ENCODE data around the gene LAD1.

The LAD1 gene

GRCh38 chr1:201399018-201399351 lies at the start of gene LAD1:
Gene LAD1, minus strand, starts transcription at chr1:201399324. Its CDS starts 18 bp downstream, at chr1:201399306.
- no peak for DNase-seq (ENCODE audit: low read depth)

- peak; percentile 42 for DNase-seq (ENCODE audit: low read depth)
Observed at GRCh38 chr1:201447903-201448871, 49.1 kb upstream of the LAD1 start.

- DNase-seq (ENCODE audit: low read depth): no peak
Observed at GRCh38 chr1:201445310-201445709, 46.2 kb upstream of the LAD1 start.

GRCh38 chr1:201444792-201445191 lies 45.7 kb upstream of the LAD1 start:
- no peak for DNase-seq (ENCODE audit: low read depth)

GRCh38 chr1:201443747-201444146 lies 44.6 kb upstream of the LAD1 start:
- no peak for DNase-seq (ENCODE audit: low read depth)

GRCh38 chr1:201436969-201437368 lies 37.8 kb upstream of the LAD1 start:
- DNase-seq (ENCODE audit: low read depth): no peak

GRCh38 chr1:201436393-201436792 lies 37.3 kb upstream of the LAD1 start:
- DNase-seq (ENCODE audit: low read depth): no peak

GRCh38 chr1:201434266-201434665 lies 35.1 kb upstream of the LAD1 start:
- DNase-seq (ENCODE audit: low read depth): no peak

- DNase-seq (ENCODE audit: low read depth): no peak
Observed at GRCh38 chr1:201433609-201434008, 34.5 kb upstream of the LAD1 start.

GRCh38 chr1:201430776-201431175 lies 31.7 kb upstream of the LAD1 start:
- no peak for DNase-seq (ENCODE audit: low read depth)

- DNase-seq (ENCODE audit: low read depth): no peak
Observed at GRCh38 chr1:201429736-201430501, 30.8 kb upstream of the LAD1 start.

- no peak for DNase-seq (ENCODE audit: low read depth)
Observed at GRCh38 chr1:201427963-201428362, 28.8 kb upstream of the LAD1 start.

GRCh38 chr1:201426479-201427310 lies 27.6 kb upstream of the LAD1 start:
- DNase-seq (ENCODE audit: low read depth): no peak

- DNase-seq (ENCODE audit: low read depth): no peak
Observed at GRCh38 chr1:201424146-201424545, 25.0 kb upstream of the LAD1 start.

GRCh38 chr1:201423655-201424054 lies 24.5 kb upstream of the LAD1 start:
- DNase-seq (ENCODE audit: low read depth): no peak

GRCh38 chr1:201422436-201423030 lies 23.4 kb upstream of the LAD1 start:
- DNase-seq (ENCODE audit: low read depth): no peak

GRCh38 chr1:201422026-201422425 lies 22.9 kb upstream of the LAD1 start:
- no peak for DNase-seq (ENCODE audit: low read depth)

GRCh38 chr1:201421041-201421440 lies 21.9 kb upstream of the LAD1 start:
- DNase-seq (ENCODE audit: low read depth): no peak

GRCh38 chr1:201420608-201421002 lies 21.5 kb upstream of the LAD1 start:
- DNase-seq (ENCODE audit: low read depth): no peak

- DNase-seq (ENCODE audit: low read depth): no peak
Observed at GRCh38 chr1:201419746-201420607, 20.9 kb upstream of the LAD1 start.

- no peak for DNase-seq (ENCODE audit: low read depth)
Observed at GRCh38 chr1:201419256-201419655, 20.1 kb upstream of the LAD1 start.
